22Rv1 (cell line): ENCODE results near the gene PTPRA.

Experiments
- H3K27ac ChIP-seq: fragments of 450-650 bp; 2 replicates; pipeline ENCODE4 v1.5.1; 2017
- CTCF ChIP-seq: fragments of 450-650 bp; IDR thresholded peaks from 2 replicates; pipeline ENCODE4 v1.5.1; 2017; ENCODE audit warnings: mild to moderate bottlenecking
- ZFX ChIP-seq: fragments of 450-650 bp; IDR thresholded peaks from 2 replicates; pipeline ENCODE4 v1.6.1; 2017; ENCODE audit warnings: antibody characterized with exemption, borderline replicate concordance

PTPRA gene

GRCh38 chr20:2917266-2917665, 44.0 kb downstream of the PTPRA start:
- no peak overlapping the region for H3K27ac ChIP-seq

DNA sequence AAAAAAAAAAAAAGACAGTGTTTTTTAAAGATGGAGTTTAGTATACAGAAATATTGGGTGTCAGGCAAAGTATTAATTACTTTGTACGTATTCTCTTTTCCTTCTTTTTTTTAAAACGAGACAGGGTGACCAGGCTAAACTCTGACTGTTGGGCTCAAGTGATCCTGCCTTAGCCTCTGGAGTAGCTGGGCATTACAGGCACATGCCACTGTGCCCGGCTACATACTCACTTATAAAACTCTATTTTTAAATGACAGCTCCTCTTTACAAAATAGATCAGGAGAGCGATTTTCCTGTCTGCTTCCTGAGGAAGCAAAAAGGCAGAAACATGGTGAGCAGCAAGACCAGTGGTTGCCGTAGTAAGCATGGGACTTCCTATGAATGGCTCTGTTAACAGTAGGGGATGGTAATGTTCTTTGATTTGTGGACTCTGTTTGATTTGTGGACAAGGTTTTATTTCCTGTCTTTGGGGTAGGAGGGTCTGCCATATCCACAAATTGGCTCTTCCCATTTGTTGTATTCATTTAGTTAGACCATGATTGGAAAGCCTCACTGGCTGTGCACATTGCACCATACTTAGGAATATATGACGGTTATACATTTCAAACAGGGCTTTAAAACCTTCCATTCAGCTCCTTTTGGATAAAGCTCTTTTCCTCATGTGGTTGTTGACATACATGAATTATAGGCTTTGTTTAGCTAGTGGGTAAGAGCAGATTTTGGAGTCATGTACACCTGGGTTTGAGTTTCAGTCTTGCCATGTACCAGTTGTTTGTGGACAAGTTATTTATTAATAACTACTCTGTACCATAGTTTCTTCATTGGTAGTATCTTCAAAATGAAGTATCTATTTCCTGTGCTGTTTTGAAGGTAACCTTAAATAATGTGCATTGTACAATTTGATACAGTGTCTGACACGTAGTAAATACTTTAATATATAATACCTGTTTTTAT, 45.1 kb downstream of the PTPRA start:
- no peak for TF ChIP-seq CTCF
- TF ChIP-seq ZFX = no peak
- peak overlapping the region; percentile 64 for H3K27ac ChIP-seq

More at GRCh38 chr20:2917266-2917665, 44.0 kb downstream of the PTPRA start:
- no peak for TF ChIP-seq CTCF
- no peak for TF ChIP-seq ZFX

- peak overlapping the region; percentile 64 for H3K27ac ChIP-seq
- TF ChIP-seq ZFX (no peak), CTCF (no peak)
Observed at GRCh38 chr20:2919518-2920245, 46.4 kb downstream of the PTPRA start.

GRCh38 chr20:2920473-2920872, 47.2 kb downstream of the PTPRA start:
- TF ChIP-seq CTCF = no peak
- TF ChIP-seq ZFX = no peak
- peak overlapping the region; percentile 64 for H3K27ac ChIP-seq

GRCh38 chr20:2921506-2921905, 48.2 kb downstream of the PTPRA start:
- TF ChIP-seq CTCF (no peak), ZFX (no peak)
- no peak overlapping the region for H3K27ac ChIP-seq

DNA sequence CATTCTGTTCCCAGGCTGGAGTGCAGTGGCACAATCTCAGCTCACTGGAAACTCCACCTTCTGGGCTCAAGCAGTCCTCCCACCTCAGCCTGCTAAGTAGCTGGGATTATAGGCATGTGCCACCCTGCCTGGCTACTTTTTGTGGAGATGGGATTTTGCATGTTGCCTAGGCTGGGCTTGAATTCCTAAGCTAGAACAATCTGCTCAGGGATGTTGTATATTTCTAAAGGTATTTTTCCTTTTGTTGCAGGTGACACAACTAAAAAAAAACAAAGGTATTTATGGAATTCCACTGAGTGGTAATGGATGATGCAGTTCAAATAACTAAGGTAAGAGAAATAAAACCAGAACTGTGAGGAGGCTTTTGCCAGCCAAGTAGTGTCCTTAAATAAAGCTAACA, 49.7 kb downstream of the PTPRA start:
- TF ChIP-seq ZFX (no peak), CTCF (no peak)
- no peak overlapping the region for H3K27ac ChIP-seq

DNA sequence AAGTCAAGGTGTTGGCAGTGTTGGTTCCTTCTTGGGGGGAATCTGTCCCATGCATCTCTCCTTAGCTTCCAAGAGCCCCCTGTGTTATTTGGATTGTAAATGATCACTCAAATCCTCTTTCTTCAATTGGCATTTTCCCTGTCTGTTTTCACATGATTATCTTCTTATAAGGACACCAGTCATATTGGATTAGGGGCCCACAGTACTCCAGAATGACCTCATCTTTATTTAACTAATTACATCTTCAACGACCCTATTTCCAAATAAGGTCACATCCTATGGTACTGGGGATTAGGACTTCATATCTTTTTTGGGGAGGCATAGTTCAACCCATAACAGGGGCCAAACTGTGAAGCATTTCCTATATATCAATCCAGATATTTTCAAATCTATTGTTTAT, 57.3 kb downstream of the PTPRA start:
- H3K27ac ChIP-seq = no peak overlapping the region
- TF ChIP-seq CTCF (no peak), ZFX (no peak)
